ENCODE data around the gene EXOC4.

The EXOC4 gene

GRCh38 chr7:134108802-134109201 lies 855.9 kb downstream of the EXOC4 start:
- DNase-seq: no peak

- DNase-seq: no peak
Measured at GRCh38 chr7:134113655-134114054, 860.8 kb downstream of the EXOC4 start.

- no peak for DNase-seq
Measured at GRCh38 chr7:134114992-134115391, 862.1 kb downstream of the EXOC4 start.
